HG03097 (cell line): ENCODE measurements around the gene PIP5K1B.

ENCODE experiments used
- ATAC-seq: cut with Tn5 transposase; IDR thresholded peaks from one replicate; pipeline ENCODE4 v1.9.1; 2021; ENCODE audit not compliant: unreplicated experiment, low FRiP score

The PIP5K1B gene

DNA sequence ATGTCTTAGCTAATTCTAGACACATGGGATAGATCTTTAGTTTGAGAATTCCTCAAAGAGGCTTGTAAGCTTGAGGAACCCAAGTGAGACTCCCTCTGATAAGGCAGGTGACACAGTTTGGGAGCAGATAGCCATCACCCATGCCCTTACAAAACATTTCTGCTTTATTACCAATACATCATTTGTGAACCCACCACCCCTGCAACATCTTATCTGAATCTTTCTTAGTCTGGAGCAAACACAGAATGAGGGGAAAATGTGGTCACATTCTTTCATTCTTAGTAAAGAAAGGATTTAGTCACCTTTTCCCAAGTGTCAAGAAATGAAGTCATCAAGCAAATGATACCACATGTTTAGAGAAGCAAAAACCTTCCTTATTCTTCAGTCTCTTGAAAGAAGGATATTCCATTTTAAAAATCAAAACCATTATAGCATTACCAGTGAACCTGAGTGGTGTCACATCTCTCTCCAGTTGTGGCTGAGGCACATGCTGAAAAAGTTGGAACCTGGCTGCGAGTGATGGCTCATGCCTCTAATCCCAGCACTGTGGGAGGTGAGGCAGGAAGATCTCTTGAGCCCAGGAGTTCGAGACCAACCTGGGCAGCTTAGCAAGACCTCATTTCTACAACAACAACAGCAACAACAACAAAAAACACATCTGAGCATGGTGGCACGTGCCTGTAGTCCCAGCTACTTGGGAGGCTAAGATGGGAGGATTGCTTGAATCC, 243.0 kb downstream of the PIP5K1B start:
- no peak for ATAC-seq

DNA sequence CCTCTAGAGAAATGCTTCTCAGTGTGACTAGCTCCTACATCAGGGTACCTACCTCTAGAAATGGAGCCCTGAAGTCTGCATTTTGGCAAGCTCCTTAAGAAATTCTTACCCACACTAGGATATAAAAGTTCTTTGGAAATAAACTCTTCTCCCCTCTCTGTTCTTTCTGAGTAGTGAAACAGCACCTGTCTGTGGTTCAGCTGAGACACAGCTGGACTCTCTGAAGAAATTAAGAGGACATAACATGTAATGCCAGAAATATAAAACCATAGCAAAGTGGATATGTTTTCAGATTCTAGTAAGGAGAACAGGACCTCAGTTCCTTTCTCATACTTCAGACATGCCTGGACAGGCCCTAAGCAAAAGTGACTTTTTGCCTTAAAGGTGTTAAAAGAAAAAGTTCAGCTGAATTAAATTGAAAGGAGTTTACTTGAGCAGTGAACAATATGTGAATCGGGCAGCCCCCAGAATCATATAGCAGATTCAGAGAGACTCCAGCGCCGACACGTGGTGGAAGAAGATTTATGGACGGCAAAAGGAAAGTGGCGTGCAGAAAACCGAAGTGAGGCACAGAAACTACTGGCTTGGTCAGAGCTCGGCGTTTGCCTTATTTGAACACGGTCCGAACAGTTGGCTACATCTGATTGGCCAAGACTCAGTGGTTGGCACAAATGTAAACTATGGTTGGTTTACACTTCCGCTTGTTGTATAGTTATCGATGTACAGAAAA, 244.4 kb downstream of the PIP5K1B start:
- no peak for ATAC-seq

DNA sequence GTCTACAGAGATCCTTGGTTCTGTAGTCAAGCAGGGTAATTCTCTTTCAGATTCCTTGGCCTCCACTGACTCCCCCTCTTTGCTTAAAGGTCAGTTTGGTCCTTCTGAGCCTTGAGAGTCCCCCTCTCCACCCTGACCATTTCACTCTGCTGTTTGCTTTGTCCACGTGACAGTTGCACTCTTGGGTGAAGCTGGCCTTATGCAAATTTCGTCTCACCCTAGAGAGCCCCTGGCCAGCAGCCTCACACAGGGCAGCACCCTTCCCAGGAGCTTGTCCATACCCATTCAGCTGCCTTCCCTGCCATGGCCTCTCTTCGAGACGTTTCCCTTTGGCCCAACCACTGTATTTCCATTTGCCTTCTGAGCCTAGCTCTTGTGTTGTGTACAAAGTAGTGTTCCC, 245.1 kb downstream of the PIP5K1B start:
- ATAC-seq = no peak

DNA sequence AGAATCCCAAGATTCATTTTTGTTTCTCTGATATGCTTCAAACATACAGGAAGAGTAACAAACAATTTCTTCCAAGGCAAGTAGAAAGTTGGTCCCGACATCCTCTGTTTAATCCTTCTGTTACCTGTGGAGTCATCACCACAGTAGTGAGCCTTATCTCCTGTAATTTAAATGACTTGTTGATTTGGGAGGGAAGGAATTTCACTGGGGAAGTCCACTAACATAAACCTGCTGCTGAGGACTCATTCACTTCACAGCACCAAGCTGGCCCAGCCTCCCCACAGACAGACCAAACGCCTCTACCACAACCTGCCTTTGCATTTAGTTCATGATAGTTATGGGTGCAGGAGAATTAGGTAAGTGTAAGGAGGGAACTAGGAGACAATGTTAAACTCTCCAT, 245.6 kb downstream of the PIP5K1B start:
- no peak for ATAC-seq

DNA sequence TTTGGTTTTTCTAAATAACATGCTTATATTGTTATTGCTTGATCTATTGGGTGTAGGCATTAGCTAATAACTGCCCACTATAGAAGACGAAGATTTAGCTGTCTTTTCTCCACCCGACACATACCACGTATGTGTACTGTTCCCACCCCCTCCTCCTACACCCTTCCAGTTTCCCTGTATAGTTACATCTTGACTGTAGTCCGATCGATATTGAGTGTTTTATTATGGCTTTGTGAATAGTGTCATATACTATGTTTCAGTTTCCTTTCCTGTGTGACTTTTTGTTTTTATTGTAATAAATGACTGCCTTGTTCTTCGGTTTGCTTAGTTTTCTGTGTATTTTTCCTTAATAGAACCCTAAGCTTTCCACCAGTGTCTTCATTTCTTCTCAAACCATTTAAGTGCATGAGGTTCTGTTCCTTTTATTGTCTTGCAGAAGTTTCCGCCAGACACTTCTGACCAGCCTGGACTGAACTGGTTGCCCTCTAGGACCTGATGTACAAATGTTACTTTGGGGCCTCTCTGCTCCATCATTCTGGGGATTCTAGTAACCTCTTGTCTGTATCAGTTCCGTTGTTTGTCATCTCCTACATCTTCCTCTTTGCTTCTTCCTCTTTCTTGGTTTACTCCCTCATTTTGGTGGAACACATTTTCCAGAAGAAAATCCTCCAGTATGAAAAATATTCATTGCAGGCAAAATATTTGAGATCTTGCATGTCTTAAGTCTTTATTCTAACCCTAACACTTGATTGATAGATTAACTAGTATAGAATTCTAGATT, 247.0 kb downstream of the PIP5K1B start:
- ATAC-seq = peak; percentile 38

DNA sequence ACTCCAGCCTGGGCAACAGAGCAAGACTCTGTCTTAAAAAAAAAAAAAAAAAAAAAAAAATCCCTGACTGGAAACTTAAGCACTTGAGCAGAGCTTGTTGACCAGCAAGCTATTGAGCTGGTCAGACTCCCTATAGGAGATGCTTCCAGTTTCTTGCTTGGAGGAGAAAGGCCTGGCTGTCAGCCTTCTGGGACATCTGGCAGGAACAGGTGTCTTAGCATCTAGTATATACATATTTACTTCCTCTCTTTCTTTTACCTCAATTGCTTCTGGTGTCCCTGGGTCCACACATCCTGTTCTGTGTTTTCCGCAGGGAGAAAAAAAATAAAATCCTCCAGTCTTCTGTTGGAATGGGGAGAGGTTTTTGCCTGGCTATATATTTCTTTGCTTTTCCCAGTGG, 248.7 kb downstream of the PIP5K1B start:
- ATAC-seq = no peak

DNA sequence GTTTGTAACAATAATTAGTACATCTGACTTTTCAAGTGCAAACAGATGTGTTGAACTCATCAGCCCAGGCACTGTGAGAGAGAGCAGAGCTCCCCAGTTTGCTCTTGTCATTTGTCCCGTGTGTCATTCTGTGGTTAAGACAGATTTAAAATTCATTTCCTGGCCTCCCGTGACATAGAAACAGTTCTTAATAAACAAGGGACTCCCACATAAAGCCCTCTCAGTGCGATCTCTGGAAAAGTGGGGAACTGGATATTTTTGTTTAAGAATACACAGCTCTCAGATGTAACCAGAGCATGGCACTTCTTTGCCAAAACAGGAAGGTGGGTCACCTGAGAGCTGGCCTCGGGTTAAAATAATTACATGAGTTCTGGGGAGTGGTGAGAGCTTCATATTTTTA, 250.3 kb downstream of the PIP5K1B start:
- no peak for ATAC-seq

DNA sequence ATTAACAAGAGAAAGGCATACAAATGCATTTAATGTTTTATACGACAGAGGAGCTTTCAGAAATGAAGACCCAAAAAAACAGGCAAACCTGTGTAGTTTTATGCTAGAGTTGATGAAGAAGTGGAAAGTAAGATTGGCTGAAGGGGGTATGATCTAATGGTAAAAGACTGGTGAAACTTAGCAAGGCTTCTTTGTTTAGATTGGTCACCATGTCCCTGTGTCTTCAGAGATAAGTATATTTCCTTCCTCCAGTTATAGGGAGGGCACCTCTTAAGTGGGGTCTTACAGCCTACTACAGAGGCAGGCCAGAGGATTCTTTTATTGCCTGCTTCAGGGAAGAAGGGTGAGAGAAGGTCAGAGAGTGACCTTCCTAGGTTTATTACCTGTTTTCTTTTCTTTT, 252.4 kb downstream of the PIP5K1B start:
- ATAC-seq = no peak

DNA sequence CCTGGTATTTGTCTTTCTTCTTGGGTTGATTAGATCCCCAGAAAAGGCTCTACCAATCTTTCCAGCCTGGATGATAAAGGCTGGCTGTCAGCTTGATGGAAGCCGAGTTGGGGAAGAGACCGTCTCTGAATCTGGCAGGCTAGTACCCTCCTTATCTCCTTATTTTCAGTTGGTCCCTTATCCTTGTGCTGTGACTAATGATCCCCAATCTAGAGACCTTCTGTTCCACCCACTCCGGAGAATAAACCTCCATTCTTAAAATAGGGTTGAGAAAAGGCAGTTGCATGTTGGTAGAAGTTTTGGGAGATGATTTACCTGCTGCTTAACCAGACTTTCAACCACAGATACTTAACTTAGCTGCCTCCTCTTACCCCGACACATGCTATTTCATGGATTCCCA, 256.5 kb downstream of the PIP5K1B start:
- peak; percentile 45 for ATAC-seq

DNA sequence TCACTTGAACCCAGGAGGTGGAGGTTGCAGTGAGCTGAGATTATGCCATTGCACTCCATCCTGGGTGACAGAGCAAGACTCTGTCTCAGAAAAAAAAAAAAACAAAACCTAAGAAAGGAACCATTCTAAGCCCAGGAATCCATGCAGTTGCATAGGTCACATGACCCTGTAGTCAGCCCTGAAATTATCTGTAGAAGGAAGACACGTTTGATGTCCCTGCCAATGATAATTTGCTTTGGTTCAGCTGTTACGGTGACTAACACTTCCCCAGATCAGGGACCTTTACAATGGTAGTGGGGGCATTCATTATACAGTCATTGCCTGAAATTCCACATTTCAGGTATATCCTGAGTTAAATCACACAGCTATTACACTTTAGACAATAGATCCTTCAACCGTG, 258.4 kb downstream of the PIP5K1B start:
- no peak for ATAC-seq

DNA sequence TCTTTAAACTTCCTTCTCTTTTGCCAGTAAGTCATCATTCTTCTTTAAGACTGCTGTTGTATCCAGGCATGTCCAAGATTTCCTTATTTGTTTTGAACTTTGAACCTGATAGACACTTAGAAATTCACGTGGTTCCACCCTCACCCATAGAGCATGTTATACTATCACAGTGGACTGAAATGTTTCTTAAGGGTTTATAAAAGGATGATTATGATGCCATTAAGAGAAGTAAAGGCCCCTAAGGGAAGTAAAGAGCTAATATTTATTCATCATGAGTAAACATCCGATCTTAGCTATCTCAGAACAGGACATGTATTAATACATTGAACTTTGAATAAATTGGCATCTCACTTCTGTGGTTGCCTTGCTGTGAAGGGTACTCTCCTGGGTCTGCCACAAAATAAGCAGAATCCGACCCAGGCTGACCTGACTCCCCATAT, 259.1 kb downstream of the PIP5K1B start:
- no peak for ATAC-seq

DNA sequence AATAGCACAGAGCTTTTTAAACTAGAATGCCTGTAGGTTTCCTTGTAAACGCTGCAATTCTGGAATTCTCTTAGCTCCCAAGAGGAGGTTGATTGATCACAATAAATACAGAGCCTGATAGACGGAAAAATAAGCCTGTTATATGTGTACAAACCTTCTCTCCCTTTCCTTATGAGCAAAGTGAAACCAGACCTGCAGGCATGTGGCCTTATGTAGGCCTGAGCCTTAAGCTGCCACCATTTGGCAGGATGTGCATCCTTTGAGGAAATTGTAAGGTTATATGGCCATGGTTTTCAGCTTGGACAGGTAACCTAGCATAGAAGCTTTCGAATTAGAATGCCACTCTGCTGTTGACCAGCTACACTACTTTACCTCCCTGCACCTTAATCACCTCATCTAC, 259.7 kb downstream of the PIP5K1B start:
- no peak for ATAC-seq

DNA sequence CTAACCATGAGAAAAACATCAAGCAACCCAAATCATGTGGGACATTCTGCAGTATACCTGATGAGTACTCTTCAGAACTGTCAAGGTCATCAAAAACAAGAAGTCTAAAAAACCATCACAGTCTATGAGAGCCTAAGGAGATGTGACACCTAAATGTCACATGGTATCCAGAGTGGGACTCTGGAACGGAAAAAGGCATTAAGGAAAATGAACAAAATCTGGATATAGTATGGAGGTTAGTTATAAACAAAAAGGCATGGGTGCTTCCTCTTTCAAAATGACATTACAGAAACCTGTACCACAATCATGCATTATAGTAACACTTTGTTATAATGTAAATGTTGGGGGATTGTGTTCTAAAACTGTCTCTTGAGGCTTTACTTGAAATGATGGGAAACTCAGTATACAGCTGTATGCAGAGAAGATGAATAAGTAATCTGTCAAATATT, 261.5 kb downstream of the PIP5K1B start:
- peak; percentile 45 for ATAC-seq

DNA sequence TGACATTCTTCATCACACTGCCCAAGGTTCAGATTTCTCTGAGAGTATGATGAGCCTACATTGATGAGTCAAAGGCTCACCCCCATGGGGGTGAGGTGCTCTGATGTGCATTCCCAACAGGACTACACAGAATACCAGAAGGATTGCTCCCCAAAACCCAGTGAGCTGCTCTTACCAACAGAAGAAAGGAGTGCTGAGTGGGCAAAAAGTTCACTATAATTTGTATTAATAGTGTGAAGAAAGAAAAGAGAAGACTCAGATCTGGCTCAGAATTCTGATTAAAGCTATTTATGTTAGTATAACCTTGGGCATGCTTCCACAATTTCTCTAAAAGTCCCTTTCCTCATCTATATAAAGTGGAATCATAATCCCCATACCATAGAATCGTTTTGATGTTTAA, 262.8 kb downstream of the PIP5K1B start:
- ATAC-seq = no peak

DNA sequence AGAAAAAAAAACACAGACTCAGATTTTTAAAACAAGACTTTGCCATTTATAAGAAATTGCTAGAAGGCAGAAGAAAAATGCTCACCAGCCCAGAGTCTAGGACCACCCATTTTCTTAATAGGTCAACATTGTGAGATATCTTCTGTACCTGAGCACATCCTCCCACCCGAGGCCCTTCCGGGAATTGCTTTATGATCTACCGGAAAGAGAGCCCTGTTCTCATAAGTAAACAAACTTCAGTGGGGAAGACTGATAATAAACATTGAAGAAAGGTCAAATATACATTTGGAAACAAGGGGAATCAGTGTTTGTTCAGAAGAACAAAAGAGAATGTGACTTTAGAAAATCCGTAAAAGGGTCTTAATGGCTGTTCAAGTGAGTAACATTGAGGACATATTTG, 264.5 kb downstream of the PIP5K1B start:
- ATAC-seq = no peak

DNA sequence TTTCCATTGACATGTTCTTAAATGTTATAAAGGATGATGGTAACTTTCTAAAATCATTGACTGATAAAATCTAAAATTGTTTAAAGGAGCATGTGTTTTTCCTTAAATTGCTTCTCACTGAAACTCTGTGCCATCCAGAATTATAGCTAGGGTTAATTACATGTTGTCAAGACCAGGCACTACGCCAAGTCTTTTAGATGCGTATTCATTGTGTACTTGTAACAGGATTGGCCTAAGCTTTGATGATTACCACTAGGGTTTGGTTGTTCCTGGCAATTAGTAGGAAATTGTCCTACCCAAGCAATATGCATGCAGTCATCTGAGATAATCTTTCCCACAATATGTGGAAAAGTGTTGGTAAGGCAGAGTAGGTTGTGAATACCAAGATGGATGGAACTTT, 265.1 kb downstream of the PIP5K1B start:
- ATAC-seq = no peak

DNA sequence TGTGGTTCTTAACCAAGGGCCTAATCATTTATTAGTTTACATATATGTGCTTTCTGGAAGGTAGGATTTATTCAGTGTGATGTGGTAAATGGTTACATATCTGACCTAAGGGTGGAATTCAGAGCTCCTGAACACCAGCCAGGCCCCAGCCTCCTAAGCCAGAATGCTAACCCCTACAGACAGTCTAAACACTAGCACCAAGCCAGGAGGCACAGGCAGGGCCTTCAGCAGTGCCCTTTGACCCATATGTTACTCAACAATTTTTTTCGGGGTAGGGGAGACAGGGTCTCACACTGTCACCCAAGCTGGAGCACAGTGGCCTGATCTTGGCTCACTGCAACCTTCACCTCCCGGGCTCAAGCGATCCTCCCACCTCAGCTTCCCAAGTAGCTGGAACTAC, 268.6 kb downstream of the PIP5K1B start:
- ATAC-seq = no peak

DNA sequence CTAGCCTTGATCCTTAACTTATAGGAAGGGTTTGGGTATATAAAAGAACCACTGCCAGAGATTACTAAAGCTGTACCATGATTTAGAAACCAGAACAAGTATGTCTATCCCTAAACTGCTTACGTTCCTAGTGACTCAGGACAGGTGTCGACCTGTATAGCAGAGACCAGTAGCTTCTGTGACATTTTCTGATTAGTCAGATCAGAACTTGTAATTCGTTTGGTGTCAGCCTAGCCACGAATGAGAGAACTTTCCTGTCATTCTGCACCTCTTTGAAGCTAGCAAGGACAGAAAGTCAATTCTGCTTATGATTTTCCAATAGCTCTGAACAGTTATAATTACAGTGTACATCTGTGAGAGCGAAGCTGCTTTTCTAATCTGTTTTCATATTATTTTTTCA, 269.4 kb downstream of the PIP5K1B start:
- peak; percentile 64 for ATAC-seq

DNA sequence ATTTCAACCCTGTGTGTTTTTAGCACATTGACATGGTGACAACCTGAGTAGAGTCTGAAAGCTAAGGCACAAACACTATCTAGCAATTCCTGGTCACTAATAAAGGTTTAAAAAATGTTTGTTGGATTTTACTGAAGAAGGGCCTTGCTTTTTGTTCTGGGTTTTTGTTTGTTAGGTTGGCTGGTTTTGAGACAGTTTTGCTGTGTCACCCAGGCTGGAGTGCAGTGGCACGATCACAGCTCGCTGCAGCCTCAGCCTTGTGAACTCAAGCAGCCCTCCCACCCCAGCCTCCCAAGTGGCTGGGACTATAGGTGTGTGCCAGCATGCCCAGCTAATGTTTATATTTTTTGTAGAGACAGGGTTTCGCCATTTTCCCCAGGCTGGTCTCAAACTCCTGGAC, 269.9 kb downstream of the PIP5K1B start:
- ATAC-seq = no peak

DNA sequence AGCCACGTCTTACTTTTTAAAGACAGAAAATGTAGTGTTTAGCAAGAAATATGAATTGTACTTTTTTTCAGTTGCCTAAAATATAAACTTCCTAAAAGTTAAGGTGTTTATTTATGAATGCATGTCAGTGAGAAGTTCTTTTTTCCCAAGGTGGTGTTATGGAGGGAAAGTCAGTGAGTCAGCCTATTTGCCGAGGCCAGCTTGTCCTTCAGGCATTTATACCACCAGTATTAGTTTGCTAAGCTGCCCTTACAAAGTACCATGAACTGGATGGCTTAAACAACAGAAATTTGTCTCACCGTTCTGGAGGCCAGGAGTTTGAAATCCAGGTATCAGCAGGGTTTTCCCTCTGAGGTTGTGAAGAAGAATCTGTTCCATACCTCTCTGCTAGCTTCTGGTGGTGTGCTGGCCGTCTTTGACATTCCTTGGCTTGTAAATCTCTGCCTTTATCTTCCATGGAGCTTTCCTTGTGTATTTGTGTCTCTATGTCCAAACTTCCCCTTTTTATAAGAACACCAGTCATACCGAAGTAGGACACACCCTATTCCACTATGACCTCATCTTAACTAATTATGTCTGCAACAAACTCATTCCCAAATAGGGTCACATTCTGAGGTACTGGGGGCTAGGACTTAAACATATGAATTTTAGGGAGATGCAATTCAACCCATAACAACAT, 270.5 kb downstream of the PIP5K1B start:
- ATAC-seq = no peak

DNA sequence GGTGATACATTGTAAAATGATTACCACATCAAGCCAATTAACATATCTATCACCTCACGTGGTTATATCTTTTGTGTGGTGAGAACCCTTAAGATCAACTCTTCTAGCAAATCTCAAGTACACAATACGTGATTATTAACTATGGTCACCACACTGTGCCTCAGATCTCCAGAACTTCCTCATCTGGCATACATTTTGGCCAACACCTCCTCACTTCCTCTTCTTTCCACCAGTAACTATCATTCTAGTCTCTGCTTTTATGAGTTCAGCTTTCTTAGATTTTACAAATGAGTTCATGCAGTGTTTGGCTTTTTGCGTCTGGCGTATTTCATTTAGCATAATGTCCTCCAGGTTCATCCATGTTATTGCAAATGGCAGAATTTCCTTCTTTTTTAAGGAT, 273.0 kb downstream of the PIP5K1B start:
- no peak for ATAC-seq
